ENCODE measurements around the gene FGF22.
A peak's percentile ranks its signal among the peaks of the same experiment; 100 is the strongest.

FGF22 gene

GRCh38 chr19:633786-634639 is 5.7 kb upstream of the FGF22 start:
- TF ChIP-seq RAD21 (IDR thresholded peaks at IDR 0.05; ENCODE audit: low read depth) (no peak), TCF12 (IDR thresholded peaks at IDR 0.05; ENCODE audit: low read depth) (no peak), USF1 (IDR thresholded peaks at IDR 0.05) (no peak), FOXM1 (IDR thresholded peaks at IDR 0.05; ENCODE audit: borderline replicate concordance, low read depth) (no peak)

- no peak for TF ChIP-seq REST (IDR thresholded peaks at IDR 0.05; ENCODE audit: low read depth)
- TF ChIP-seq MAX (IDR thresholded peaks at IDR 0.05) = no peak
- TF ChIP-seq EP300 (IDR thresholded peaks at IDR 0.05; ENCODE audit: borderline replicate concordance) = peak; percentile 51; the same call in 1 of the 2 replicates
- TF ChIP-seq ZBTB7A (IDR thresholded peaks at IDR 0.05; ENCODE audit: low read depth) = no peak
- TF ChIP-seq CREB1 (IDR thresholded peaks at IDR 0.05; ENCODE audit: low read depth) = no peak
- TF ChIP-seq EGR1 (IDR thresholded peaks at IDR 0.05) = no peak
- no peak for TF ChIP-seq YY1 (IDR thresholded peaks at IDR 0.05; ENCODE audit: low read depth)
- no peak for TF ChIP-seq RAD21 (IDR thresholded peaks at IDR 0.05; ENCODE audit: low read depth)
- no peak for TF ChIP-seq FOXM1 (IDR thresholded peaks at IDR 0.05; ENCODE audit: borderline replicate concordance, low read depth)
- TF ChIP-seq NFIC (IDR thresholded peaks at IDR 0.05) = no peak
- no peak for TF ChIP-seq CEBPB (IDR thresholded peaks at IDR 0.05)
- peak; percentile 61 for TF ChIP-seq TCF12 (IDR thresholded peaks at IDR 0.05; ENCODE audit: low read depth)
- TF ChIP-seq TEAD4 (IDR thresholded peaks at IDR 0.05) = peak; percentile 50; the same call in 1 of the 2 replicates
- no peak for TF ChIP-seq USF1 (IDR thresholded peaks at IDR 0.05)
- TF ChIP-seq TAF1 (IDR thresholded peaks at IDR 0.05; ENCODE audit: low read depth) = no peak
Observed at GRCh38 chr19:634975-635652, 4.6 kb upstream of the FGF22 start.

GRCh38 chr19:638906-639252 is 800 bp upstream of the FGF22 start:
- no peak for TF ChIP-seq CEBPB (IDR thresholded peaks at IDR 0.05)
- TF ChIP-seq NFIC (IDR thresholded peaks at IDR 0.05) = no peak
- no peak for TF ChIP-seq REST (IDR thresholded peaks at IDR 0.05; ENCODE audit: low read depth)
- no peak for TF ChIP-seq TCF12 (IDR thresholded peaks at IDR 0.05; ENCODE audit: low read depth)
- no peak for TF ChIP-seq FOXM1 (IDR thresholded peaks at IDR 0.05; ENCODE audit: borderline replicate concordance, low read depth)

GRCh38 chr19:640161-640558 is 481 bp downstream of the FGF22 start:
- TF ChIP-seq REST (IDR thresholded peaks at IDR 0.05; ENCODE audit: low read depth) (no peak), TAF1 (IDR thresholded peaks at IDR 0.05; ENCODE audit: low read depth) (no peak), YY1 (IDR thresholded peaks at IDR 0.05; ENCODE audit: low read depth) (no peak), USF1 (IDR thresholded peaks at IDR 0.05) (no peak; the same call in 1 of the 2 replicates), EGR1 (IDR thresholded peaks at IDR 0.05) (no peak)
